Ascending aorta (tissue), 2 donors: ENCODE data around the gene BCOR. TPM values are rescaled to one million over a fixed set of nuclear protein-coding genes. Genes with fewer than 3 reads are reported as not detected.

Experiments used
- DNase-seq, 2 donors: peaks; one replicate each; pipeline ENCODE4 v3.0.0-alpha.2; 2019; ENCODE audit warnings: low spot score in 2 of 2
- H3K27ac ChIP-seq, 2 donors: fragments of 200-600 bp; sonication (generic); one replicate each; pipeline ENCODE4 v1.5.1; 2016 to 2017; ENCODE audit warnings: mild to moderate bottlenecking in 1 of 2
- H3K27me3 ChIP-seq: fragments of 200-600 bp; sonication (generic); one replicate; pipeline ENCODE4 v1.5.1; 2017
- H3K36me3 ChIP-seq, 2 donors: fragments of 200-600 bp; sonication (generic); one replicate each; pipeline ENCODE4 v1.5.1; 2016
- H3K4me1 ChIP-seq, 2 donors: fragments of 200-600 bp; sonication (generic); one replicate each; pipeline ENCODE4 v1.5.1; 2016 to 2017; ENCODE audit warnings: mild to moderate bottlenecking in 1 of 2
- H3K4me3 ChIP-seq, 2 donors: fragments of 200-600 bp; sonication (generic); one replicate each; pipeline ENCODE4 v1.5.1; 2016 to 2017; ENCODE audit warnings: mild to moderate bottlenecking in 1 of 2
- H3K9me3 ChIP-seq, 2 donors: fragments of 200-600 bp; sonication (generic); one replicate each; pipeline ENCODE4 v1.5.1; 2016
- CTCF ChIP-seq, 3 experiments: fragments of 200-600 bp in 2 of 3; fragments of 450-650 bp in 1 of 3; sonication (generic) in 2 of 3; IDR thresholded peaks; one replicate each; pipeline ENCODE4 v1.5.1; 2016 to 2019; ENCODE audit warnings: antibody characterized with exemption in 3 of 3, mild to moderate bottlenecking in 1 of 3, moderate library complexity in 1 of 3
- intact Hi-C: fragments of 100-400 bp; cut with DNase I; formaldehyde crosslinking; loops from one replicate; pipeline ENCODE4 v1.15.1; 2023
- total RNA-seq: library from RNA; depleted of rRNA; stranded (reverse); fragments of >200 nt; gene quantifications from one replicate; pipeline ENCODE4 v1.1.0, GENCODE V29; 2016

BCOR gene
- total RNA-seq, result 26.7 TPM

DNA sequence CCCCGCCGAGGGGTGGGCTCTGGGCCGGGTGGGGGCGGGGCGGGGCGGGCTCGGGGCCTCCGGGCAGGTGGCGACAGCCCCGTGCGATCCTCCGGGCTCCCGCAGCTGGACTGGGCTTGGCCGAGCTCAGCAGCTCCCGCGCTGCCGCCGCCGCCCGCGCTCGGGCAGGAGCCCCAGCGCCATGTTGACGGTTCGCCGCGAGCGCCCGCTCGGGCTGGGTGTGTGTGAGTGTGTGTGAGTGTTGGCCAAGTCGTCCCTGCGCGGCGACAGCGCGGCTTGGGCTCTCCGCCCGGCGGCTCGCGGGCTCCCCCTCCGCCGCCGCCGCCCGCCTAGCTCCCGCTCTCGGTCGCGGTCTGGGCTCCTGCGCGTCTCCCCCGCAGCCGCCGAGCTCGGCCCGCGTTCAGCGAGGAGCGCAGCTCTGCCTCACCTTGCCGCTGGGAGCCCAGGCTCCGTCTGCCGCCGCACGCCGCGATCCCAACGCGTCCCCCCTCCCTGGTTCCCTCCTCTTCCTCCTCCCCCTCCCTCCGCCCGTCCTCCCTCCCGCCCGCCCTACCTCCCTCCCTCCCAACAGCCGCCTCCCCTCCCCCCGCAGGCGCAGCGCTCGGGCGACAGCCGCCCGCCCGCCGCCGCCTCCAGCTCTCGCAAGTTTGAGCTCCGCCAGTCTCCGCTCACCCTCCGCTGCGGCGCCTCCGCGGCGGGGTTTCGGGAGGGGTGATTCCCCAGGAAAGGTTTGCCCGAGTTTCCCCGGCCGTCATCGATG, at the start of gene BCOR:
Gene BCOR, minus strand, starts transcription at position 455 of the 760 bp plus-strand sequence. CDS start 20,029 bp downstream, outside the sequence.
- no peaks in the 10 kb centered on the region for H3K9me3 ChIP-seq
- intact Hi-C loops, result loop anchor here (1.0 to 10.0 kb wide), 8 partner anchors 9 to 1293 kb away; partner anchors contain the start of gene MID1IP1
- TF ChIP-seq CTCF (IDR thresholded peaks at IDR 0.05), result no peak
- no peaks in the 10 kb centered on the region for H3K27me3 ChIP-seq
- H3K36me3 ChIP-seq, result no peaks in the 10 kb centered on the region
- H3K4me1 ChIP-seq, result peaks cover 0 to 11% of the 10 kb centered on the region in 2 donors
- H3K27ac ChIP-seq, result peak within 1 kb of the TSS; percentile 87 to 92
- peak within 1 kb of the TSS; percentile 74 to 92 for H3K4me3 ChIP-seq
- no peak for DNase-seq

DNA sequence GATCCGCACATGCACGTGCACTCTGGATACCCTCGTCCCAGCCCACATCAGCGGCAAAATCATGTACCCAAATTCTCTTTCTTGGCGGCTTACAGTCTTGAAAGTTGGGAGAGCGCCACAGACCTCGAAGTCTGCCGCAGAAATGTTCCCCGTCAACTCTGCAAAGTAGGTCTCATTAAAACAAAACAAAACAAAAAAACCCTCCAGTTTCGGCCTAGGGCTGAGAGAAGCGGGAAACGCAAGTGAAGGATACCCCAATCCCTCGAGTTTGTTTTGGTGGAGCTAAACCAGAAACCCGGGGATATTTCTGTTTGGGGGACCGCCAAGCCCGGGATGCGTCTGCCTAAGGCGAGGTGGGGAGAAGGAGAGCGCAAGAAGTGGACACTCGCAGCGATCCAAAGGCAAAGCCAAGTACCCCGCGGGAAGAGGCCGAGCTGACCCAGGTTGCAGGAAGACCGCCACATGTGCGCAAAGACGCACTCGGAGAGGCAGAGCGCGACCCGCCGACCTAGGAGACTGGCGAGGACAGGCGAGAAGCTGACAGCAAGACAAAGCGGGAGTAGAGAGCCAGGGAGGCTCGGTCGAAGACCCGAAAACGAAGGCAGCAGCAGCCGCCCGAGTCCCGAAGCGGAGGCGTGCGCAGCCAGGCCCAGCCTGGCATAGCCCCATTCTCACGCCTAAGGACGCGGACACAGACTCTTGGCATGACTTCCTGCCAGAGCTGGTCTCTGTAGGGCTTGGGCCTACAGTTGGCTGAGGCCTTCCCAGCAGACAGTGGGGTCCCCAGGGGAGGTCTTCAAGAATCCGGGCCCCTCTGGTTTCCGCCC, 49.6 kb upstream of the BCOR start:
- Histone ChIP-seq H3K9me3 (no peaks in the 10 kb centered on the region), H3K27ac (no peak overlapping the region), H3K4me3 (peak overlapping the region; percentile 52 to 66), H3K27me3 (no peaks in the 10 kb centered on the region), H3K36me3 (no peaks in the 10 kb centered on the region), H3K4me1 (peaks cover 0 to 2% of the 10 kb centered on the region in 2 donors)
- no peak for TF ChIP-seq CTCF (IDR thresholded peaks at IDR 0.05)
- DNase-seq, result no peak
- intact Hi-C loops, result no loop called here

- H3K27ac ChIP-seq, result no peak overlapping the region
- no peaks in the 10 kb centered on the region for H3K9me3 ChIP-seq
- no peak for DNase-seq
- H3K4me1 ChIP-seq, result peaks cover under 1 to 5% of the 10 kb centered on the region in 2 donors
- intact Hi-C loops, result no loop called here
- H3K4me3 ChIP-seq, result peak overlapping the region; percentile 52 to 66
- no peaks in the 10 kb centered on the region for H3K36me3 ChIP-seq
- no peaks in the 10 kb centered on the region for H3K27me3 ChIP-seq
- no peak for TF ChIP-seq CTCF (IDR thresholded peaks at IDR 0.05)
Observed at GRCh38 chrX:40146262-40147125, 48.7 kb upstream of the BCOR start.

DNA sequence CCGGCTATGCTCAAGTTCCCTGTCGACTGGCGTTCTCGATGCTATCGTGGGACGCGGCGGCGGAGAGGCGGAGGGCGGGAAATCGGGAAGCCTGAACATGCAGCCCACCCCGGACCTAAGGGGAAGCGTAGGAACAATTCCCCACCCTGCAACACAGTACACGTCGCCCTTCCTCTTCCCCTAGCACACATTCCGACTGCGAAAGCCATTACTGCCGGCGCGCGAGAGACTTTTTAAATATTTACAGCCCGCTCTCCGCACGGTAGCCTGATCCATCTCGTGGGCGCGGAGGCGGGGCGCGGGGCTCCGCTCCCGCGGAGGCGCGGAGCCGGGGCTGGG, 48.1 kb upstream of the BCOR start:
- intact Hi-C loops, result no loop called here
- H3K36me3 ChIP-seq, result no peaks in the 10 kb centered on the region
- no peaks in the 10 kb centered on the region for H3K9me3 ChIP-seq
- no peak overlapping the region for H3K27ac ChIP-seq
- H3K27me3 ChIP-seq, result no peaks in the 10 kb centered on the region
- no peak for TF ChIP-seq CTCF (IDR thresholded peaks at IDR 0.05)
- peak overlapping the region; percentile 52 to 66 for H3K4me3 ChIP-seq
- H3K4me1 ChIP-seq, result peaks cover 3 to 7% of the 10 kb centered on the region in 2 donors
- DNase-seq, result no peak
